COLO668 (cell line): Measurements from ENCODE around the gene MNT.

Experiments used
- DNase-seq: peaks from one replicate; lab custom pipeline; 2025; ENCODE audit not compliant: unreplicated experiment; lab: John Stamatoyannopoulos, UW

The MNT gene

DNA sequence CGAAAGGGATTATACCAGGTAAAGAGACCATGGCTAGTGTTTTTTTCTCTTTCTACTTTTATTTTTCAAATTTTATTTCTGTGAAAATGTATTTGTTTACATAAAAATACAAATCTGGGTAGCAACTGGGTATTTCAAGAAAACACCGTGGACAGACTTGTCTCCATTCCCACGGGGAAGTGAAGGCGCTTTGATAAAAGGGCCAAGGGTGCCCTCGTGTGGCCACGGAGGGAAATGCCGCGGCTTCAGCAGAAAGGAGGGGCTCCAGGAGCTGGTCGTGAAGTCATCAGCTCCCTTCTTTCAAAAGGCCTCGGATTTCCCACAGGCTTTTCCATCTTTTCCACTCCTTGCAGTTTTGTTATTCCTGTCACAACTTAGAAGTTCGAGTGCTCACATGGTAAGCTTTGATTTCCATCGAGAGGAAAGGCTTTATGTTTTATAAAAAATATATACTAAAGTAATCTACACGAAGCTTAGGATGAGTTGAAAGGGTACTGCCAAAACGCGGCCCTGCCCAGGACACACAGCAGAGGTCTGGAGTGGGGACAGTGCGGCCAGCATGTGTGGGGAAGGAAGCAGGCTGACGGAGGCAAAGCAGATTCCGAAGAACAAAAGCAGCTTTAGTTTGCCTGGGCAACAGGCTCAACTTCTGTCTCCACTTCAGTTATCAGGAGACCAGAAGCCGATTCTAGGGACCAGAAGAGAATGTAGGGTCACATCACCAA is 15.3 kb upstream of the MNT start:
- DNase-seq: peak; percentile 65

DNA sequence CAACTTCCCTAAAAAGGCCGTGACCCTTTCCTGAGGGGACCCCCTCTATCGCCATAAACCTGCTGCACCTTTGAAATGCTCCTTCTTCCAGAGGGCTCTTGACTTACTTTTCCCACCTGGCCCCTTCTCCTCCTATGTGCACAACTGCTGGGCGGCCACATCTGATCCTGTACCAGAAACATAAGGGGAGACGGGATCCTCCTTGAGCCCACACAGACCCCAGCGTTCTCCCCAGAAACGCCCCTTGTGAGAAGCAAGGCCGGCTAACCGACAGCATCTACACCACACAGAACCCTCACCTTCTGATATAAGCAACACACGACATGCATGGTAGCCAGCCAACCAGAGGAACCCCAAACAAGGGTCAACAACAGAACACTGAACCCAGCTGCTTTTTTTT is 14.2 kb upstream of the MNT start:
- no peak for DNase-seq

DNA sequence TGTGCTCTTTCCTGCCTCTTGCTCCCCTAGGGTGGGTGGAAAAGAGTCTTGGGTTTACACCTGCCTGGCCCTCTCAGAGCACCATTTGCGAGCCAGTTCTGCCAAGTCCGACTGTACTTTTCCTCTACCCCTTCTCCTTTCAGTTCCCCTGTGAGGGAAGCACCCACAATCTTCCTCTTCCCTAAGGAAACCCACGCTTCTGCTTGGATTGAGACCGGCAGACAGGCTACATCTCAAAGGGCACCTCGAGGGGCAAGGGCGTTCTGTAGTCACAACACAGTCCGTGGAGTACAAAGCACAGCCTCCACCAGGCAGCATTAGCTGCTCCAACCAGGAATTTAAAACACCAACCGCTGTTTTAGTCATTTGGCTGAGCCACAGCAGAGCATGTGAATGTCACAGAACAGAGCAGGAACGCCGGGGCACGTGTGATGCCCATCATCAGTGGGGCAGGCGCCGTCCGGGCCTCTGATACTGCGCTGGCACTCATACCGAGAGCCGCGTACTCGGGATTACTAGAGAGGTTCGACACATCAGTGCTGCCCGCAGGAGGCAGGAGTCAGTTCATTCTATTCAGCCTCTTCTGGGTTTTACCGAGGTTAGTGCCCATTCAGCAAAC is 13.7 kb upstream of the MNT start:
- DNase-seq: no peak

DNA sequence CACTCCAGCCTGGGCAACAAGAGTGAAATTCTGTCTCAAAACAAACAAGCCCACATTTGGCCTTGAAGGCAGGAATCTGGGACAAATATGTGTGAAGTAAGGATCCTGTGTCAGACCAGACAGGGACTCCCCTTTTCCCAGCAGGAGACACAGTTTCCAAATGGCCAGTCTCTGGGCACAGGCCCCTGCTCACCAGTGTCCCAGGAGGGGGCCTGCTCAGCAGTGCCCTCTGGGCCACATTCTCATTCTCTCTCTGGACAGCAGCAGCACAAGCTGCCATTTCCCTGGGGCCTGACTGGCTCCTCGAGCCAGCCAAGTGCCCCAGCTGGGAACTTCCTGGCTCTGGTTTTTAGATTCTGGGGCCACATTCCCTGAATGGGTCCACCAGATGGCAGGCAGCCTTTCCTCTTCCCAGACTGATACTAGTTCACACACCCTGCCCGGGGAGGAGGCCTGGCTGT is 11.7 kb upstream of the MNT start:
- DNase-seq: no peak

DNA sequence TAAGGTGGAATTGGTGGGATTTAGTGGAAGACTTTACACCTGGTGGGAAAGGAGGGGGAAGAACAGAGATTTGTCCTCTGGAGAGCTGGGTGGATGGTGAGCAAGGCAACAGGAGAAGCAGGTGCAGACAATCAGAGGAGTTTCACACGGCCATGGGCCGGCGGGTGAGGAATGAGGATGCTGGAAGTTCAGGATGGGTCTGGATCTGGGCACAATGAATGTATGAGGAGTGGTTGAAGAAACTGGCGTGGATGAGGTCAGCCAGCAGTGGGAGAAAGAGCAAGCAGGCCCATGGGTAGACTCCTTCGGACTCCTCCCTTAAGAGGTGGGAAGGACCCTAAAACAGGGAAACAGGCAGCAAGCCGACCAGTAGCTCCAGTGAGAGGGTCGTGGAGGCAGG is 10.1 kb upstream of the MNT start:
- no peak for DNase-seq

DNA sequence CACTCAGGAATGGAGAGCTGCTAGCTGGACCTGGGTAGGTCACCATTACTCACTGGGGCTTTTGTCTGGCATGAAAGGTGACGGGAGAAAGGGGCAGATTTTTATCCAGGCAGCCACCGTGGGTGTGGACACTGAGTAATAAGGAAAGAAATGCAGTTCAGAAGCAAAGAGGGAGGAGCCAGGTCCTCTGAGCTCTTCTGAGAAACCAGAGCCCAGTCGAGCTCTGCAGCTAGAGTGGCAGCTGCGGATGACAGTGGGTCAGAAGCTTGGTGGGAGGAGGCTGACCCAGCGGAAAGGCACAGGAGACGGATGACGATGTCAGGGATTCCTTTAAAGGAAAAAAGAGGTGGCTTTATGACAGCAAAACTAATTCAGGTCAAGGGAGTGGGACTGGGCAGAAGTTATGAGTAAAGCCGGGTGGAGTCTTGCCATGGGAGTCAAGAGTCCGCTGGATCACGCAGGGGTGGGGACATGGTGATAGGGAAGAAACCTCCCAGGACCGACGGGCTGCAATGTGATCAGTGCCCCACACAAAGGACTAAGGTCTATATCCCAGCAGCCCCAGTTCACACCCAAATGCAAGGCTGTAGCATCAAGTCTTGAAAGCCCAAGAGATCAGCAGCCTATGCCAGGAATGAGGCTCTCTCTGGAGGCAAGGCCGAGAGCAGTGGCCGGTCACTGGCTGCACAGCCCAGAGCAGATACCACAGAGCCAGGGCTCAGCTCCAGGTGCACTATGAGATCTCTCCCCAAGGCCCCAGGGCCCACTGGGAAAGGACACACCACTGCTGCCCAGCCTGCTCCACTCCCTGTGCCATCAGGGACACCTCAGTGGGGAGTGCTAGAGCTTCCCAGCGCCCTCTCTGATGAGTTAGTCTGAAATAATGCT is 6.3 kb upstream of the MNT start:
- DNase-seq: no peak

DNA sequence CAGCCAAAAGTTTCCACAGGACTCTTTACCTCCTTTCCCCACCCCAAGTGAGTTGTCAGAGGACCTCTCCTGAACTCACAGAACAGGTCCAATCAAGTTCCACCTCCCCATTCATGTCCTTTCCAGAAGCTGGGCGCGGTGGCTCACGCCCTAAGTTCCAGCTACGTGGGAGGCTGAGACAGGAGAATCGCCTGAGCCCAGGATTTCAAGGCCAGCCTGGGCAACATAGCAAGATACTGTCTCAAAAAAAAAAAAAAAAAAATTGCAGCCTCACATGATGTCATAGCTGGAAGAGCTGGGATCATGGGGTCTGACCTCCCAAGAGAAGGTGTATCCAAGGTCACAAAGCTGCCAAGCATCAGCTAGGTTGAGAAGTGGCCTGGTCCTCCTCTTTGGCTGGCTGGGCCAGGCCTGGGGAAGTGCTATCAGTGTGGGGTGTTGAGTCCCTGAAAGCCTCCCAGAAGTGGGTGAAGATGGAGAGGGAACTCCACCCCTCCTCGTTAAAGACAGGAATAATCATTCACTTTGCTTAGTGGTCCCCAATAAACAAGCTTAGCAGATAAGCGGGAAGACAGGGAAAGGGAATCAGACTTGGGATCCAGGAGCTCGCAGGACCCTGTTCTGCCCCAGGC is 5.5 kb upstream of the MNT start:
- no peak for DNase-seq

DNA sequence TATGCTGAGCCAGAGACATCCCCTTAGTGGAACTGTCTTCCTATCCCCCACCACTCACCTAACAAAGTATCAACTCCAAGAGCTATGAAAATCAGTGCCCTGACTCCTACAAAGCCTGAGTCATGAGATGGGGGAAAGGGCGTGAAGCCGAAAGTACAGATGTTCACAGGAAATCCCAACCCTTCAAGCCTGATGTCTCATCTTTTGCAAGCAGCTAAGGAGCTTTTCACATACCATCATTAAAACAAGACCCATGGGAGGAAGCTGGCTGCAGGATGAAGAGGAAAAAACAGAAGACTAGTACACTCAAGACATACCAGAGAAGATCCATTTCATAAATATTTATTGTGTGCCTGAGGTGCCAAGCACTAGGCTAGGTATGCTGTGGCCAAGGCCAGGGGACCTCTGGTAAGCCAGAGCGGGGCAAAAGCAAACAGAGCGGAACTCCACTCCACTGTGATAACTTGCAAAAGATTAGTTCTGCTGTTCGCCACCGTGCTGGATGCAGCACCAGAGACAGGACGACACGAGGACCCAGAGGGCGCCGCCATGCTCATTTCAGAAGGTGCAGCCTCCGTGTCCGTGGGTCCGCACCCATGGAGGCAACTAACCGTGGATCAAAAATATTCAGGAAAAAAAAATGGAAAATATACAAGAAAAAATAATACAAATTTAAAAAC is 4.5 kb upstream of the MNT start:
- DNase-seq: no peak

DNA sequence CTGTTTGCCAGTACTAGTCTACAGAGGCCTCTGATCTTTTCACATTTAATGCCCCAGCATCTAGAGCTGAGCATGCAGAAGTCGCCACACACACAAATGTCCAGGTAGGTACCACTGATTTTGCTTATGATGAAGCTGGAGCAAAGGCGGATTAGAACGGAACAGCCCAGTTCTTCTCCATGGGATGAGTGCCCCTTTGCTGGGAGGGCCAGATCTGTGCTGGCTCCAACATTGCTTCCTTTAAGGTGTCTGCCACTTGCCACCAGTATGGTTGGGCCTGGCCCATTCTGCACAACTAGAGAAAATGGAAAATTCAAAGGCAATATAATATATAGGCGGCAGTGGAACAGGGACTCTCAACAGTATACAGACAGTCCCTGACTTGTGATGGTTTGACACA is 2.2 kb upstream of the MNT start:
- no peak for DNase-seq

DNA sequence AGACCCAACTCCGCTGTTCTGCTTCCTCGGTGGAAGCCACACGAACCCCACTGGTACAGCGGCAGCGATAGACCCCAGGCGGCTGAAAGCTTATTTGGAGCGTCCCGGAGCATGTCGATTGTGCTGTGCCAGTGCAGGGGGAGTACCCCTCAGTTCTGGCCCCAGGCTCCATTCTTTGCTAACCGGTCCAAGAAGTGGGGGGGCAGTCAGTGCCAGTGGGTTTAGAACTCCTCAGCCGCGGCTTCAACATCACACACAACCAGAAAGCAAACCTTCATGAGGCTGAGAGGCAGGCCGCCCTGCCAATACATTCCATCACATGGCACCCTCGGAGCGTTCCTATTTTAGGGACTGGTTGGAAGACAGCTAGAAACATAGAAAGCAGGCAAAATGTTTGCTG is 1.7 kb upstream of the MNT start:
- no peak for DNase-seq

DNA sequence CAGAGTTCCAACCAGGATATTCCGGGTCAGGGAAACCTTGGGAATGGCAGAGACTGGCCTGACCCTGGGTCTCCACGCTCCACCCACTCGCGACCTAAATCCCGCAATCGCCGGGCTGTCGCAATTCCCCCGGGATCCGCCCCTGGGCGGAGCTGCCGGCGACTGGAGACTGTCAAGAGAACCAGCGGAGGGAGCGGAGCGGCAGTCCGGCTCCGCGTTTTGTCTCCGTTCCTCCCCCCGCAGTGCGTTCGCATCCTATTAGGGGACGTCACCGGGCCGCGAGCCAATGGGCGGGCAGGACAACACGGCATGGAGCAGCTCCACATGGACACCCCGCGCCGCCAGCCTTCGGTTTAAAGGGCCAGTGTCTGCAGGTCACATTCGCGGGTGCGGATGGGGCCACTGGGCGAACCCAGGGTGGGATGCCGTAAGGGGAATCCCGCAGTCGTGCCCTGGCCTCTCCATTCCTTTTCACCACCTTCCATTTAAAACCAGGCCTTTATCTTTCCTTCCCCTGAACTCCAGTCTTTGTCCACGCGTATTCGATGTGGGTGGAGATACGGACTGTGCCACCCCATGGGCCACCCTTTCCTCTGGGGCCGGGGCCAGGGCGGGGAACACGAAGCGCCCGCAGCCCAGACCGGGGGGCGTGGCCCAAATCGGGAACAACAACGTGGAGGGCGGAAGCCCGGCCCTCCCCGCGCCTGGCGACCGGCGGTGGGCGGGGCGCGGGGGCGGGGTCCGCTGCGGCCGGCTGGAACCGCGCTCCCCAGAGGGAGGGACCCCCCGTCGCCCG is 764 bp upstream of the MNT start:
- peak; percentile 97 for DNase-seq

DNA sequence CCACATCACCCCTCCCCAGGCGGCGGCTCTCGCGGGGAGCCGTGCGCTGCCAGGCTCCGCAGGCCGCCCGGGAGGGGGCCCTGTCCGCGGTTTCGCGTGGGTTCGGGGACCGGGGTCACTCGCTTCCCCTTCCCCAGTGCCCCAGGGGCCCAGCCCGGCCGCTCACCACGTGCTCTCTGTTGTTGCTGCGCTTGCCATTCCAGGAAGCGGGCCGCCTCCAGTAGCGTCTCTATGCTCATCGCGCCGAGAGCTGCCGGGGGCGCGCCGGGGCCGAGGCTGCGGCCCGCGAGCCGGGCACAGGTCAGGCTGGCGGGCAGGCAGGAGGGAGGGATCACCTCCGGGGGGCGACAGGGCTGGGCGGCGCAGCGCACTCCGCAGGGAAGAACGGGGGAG is 390 bp downstream of the MNT start:
- DNase-seq: peak; percentile 55

DNA sequence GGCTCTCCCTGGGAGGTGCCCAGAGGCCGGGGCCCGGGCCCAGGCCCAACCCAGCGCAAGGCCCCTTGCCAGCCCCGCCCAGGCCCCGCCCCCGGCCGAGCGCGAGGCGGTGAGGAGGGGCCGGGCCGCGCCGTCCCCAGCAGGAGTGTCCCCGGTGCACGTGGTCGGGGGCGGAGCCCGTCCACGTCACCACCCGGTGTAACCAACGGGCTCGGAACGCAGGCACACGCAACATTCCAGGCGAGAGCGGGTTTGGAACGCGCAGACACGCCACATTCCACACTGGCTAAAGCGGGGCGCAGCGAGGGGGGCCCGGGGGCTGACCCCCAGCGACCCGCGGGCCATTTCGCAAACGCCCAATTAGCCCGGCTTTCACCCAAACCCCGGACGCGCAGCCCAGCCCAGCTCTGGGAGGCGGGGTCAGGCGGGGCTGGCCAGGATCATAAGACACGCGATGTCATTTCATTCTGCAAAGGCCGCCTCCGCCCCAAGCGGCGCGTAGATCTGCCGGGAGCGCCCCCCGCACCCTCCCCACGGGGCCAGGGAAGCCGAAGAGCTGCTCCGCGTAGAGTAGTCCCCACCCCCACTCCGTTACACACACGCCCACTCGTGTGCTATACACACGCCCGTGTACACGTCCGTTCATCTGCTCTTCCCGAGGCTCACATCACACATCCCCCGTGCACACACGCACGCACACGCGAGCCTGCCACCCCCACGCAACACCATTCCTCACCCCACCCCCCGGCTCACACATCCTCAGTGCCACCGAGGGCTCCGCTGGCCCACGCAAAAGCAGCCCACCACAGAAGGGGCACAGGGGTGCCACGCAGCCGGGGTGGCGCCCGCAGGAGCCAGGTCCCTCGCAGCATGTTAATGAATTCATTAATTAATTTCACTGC is 1.0 kb downstream of the MNT start:
- peak; percentile 96 for DNase-seq

DNA sequence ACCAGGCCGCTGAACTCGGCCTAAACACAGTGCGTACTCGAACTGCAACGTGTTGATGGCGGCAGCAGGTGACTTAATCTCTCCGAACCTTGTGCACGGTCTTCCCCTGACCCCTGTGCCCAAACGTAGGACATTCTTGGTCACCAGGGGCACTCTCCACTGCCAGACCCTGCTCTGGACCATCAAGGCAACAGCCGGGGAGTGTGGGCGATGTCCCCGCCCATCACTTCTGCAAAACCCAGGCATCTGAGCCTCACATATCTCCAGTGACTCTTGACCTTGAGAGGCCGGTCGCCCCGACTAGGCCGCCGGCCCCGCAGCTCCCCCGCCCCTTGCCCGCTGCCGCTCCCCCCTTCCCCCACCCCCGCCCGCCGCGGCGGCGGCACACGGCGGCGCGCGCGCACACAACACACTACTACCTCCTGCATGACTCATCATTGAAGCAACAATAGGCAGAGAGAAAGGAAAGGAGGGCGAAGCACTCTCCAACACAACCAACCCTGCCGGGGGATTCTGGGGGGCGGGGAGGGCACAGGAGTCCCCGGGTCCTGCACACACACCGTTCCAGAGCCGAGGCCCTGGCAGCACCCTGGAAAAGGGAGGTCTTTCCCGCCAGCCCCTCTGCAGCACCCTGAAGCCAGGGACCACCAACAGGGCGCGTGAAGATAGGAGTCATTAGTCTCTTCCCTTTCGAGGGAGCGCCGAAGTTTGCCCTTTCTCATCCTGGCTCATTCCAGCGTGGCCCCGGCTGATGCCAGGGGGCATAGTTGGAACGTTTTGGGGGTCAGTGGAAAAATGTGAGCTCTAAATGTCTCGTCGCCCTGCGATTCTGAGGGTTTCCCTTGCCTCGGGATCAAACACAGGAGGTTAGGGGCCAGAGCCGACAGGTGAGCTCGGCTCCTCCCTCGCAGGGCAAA is 1.9 kb downstream of the MNT start:
- DNase-seq: peak; percentile 79

DNA sequence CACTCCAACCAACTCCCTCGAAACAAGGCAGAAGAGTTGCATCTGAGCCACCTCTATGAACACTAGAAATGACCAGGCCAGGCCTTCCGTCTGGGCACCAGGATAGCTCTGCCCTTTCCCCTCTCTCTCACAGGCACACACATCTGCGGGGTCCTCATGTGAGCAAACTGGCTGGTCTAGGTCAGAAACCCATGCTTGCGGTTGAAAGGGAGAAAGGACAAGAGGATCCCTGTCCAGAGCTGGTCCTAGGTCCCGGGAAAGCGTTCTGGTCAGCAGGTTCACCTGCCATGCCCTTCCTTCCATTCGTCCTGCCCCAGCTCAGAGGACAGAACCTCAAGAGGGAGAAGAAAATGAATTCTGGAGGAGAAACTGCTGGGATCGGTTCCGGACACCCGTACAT is 2.7 kb downstream of the MNT start:
- DNase-seq: no peak

DNA sequence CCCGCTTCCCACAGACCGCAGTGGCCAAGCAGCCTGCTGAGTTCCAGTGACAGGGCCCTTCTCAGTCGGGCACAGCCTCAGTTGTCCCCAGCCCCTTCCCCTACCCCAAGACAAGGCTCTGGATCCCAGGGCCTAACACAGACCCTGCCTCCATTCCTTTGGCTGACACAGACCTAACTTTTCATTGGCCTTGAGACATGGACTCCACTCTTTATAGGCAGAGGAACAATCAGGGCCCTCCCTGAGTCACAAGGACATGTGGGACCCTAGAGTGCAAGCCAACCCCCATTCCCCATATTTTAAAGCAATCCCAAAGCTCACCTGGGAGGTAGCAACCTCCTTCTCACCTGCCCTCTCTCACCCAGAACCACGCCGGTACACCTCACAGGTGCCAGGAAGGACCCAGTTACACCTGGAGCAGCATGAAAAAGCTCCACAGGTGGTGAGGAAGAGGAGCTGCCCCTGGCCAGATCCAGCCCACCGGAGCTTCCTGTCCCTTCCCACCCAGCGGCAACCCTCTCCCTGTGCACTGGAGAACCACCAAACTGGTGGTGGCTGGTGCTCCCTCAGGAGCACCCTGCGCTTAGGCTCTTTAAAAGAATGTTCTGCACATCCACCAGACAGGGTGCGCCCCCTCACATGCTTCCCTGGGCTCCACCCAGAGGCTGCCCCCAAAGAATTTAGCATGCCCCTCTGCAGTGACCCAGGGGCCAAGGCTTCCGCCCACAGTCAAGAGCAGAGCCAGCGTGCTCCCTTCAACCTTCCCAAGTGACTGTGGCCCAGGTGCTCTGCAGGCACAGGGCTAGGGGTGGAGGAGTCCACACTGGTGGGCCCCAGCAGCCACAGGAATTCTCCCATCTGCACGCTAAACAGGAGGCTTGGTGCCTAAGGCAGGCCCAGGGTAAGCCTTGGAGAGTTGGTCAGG is 3.4 kb downstream of the MNT start:
- peak; percentile 17 for DNase-seq
